Smooth muscle cell (in vitro differentiated cells): ENCODE data around the gene RND1. TPM values are rescaled to one million over a fixed set of nuclear protein-coding genes. Genes with fewer than 3 reads are reported as not detected.
A peak's percentile ranks its signal among the peaks of the same experiment; 100 is the strongest.

Experiments
- DNase-seq: peaks from one replicate; lab custom pipeline; 2025; ENCODE audit not compliant: unreplicated experiment; lab: John Stamatoyannopoulos, UW
- H2AFZ ChIP-seq: fragments of 200-600 bp; sonication (generic); 2 replicates; pipeline ENCODE4 v1.6.0; 2016; ENCODE audit warnings: antibody characterized with exemption, low read depth, mild to moderate bottlenecking
- H3F3A ChIP-seq: fragments of 200-600 bp; sonication (generic); 2 replicates; pipeline ENCODE4 v1.6.0; 2017; ENCODE audit warnings: antibody characterized with exemption, low read depth
- H3K27ac ChIP-seq: fragments of 200-600 bp; sonication (generic); 2 replicates; pipeline ENCODE4 v1.5.1; 2016; ENCODE audit warnings: low read depth, mild to moderate bottlenecking
- H3K27me3 ChIP-seq: fragments of 200-600 bp; sonication (generic); 2 replicates; pipeline ENCODE4 v1.6.1; 2016; ENCODE audit warnings: low read depth, mild to moderate bottlenecking
- H3K36me3 ChIP-seq: fragments of 200-600 bp; sonication (generic); 2 replicates; pipeline ENCODE4 v1.5.1; 2016; ENCODE audit warnings: low read depth
- H3K4me1 ChIP-seq: fragments of 200-600 bp; sonication (generic); 2 replicates; pipeline ENCODE4 v1.5.1; 2016; ENCODE audit warnings: low read depth
- H3K4me2 ChIP-seq: fragments of 200-600 bp; sonication (generic); 2 replicates; pipeline ENCODE4 v1.6.0; 2016; ENCODE audit warnings: mild to moderate bottlenecking
- H3K4me3 ChIP-seq: fragments of 200-600 bp; sonication (generic); 2 replicates; pipeline ENCODE4 v1.5.1; 2016; ENCODE audit warnings: mild to moderate bottlenecking
- H3K79me2 ChIP-seq: fragments of 200-600 bp; sonication (generic); 2 replicates; pipeline ENCODE4 v1.6.0; 2016; ENCODE audit warnings: low read depth, mild to moderate bottlenecking
- H3K9ac ChIP-seq: fragments of 200-600 bp; sonication (generic); 2 replicates; pipeline ENCODE4 v1.6.0; 2016; ENCODE audit warnings: low read depth
- H3K9me3 ChIP-seq: fragments of 200-600 bp; sonication (generic); replicated peaks from 2 replicates; pipeline ENCODE4 v1.5.1; 2016; ENCODE audit warnings: low read depth
- H4K20me1 ChIP-seq: fragments of 200-600 bp; sonication (generic); 2 replicates; pipeline ENCODE4 v1.6.0; 2016; ENCODE audit warnings: low read depth
- WGBS: methylation state at CpG from one replicate; pipeline ENCODE4 v1.1.7; 2016; ENCODE audit warnings: low lambda C conversion rate; 5-methylcytosine and 5-hydroxymethylcytosine counted together
- polyA plus RNA-seq: library from polyadenylated mRNA; unstranded; fragments of >200 nt; fragmentation: Nextera tagmentation; extraction: Ambion mirVana; gene quantifications from 2 replicates; pipeline ENCODE4 v1.2.1, GENCODE V29; 2016
- total RNA-seq: library from RNA; depleted of rRNA; stranded (reverse); fragments of >200 nt; gene quantifications from 2 replicates; pipeline ENCODE4 v1.2.3, GENCODE V29; 2014
- TF ChIP-seq, protein P1 (sequence below): fragments of 200-600 bp; sonication (generic); IDR thresholded peaks from 2 replicates; pipeline ENCODE4 v1.5.1; 2017; ENCODE audit warnings: borderline replicate concordance, mild to moderate bottlenecking, antibody characterized with exemption; ENCODE audit not compliant: insufficient read depth, poor library complexity, severe bottlenecking

RND1 gene
- total and polyA plus RNA-seq, 2 experiments from 2014 or later = 0.13 to 0.50 TPM

DNA sequence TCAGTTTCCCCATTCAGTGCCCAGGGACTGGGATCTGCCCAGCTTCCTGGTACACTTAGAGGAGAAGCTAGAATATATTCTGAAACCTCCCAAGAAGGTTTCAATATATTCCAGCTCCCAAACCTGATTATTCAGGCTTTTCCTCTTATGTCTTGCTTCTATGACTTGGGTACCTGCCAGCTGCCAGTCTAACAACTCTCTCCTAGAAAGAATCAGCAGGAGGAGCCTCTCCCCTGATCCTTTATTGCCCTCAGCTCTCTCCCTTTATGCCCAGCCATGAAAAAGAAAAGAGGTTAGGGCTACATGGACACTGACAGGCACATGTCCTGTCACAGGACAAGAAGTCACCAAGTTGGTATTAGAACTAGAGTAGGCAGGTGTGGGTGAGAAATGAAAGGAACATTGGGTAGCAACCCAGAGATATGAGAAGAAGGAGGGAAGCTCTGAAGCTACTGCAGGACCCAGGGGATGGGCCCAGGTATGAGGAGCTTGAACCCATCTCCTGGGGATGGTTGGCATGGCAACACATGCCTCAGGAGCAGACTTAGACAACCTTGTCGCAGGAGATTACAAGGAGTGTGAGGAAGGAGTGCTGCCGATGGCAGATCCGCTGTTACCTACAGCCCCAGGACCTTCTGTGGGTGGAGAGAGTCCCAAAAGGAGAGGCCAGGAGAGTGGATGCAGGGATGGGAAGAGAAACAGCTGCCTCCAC is 49.4 kb downstream of the RND1 start:
- DNase-seq = no peak
- 83% methylated on average over 3 of the region's 3 CpGs for WGBS
- no peak overlapping the region for H2AFZ ChIP-seq
- no peak overlapping the region for H3K27ac ChIP-seq
- H3K4me2 ChIP-seq = peak overlapping the region; percentile 97
- H3K4me1 ChIP-seq = peaks cover 36% of the 10 kb centered on the region
- TF ChIP-seq, protein P1, sequence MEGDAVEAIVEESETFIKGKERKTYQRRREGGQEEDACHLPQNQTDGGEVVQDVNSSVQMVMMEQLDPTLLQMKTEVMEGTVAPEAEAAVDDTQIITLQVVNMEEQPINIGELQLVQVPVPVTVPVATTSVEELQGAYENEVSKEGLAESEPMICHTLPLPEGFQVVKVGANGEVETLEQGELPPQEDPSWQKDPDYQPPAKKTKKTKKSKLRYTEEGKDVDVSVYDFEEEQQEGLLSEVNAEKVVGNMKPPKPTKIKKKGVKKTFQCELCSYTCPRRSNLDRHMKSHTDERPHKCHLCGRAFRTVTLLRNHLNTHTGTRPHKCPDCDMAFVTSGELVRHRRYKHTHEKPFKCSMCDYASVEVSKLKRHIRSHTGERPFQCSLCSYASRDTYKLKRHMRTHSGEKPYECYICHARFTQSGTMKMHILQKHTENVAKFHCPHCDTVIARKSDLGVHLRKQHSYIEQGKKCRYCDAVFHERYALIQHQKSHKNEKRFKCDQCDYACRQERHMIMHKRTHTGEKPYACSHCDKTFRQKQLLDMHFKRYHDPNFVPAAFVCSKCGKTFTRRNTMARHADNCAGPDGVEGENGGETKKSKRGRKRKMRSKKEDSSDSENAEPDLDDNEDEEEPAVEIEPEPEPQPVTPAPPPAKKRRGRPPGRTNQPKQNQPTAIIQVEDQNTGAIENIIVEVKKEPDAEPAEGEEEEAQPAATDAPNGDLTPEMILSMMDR = no peak
- peak overlapping the region; percentile 89 for H3K4me3 ChIP-seq
- no peaks in the 10 kb centered on the region for H3K9me3 ChIP-seq
- no peaks in the 10 kb centered on the region for H3K79me2 ChIP-seq
- H4K20me1 ChIP-seq = no peaks in the 10 kb centered on the region
- H3F3A ChIP-seq = peaks cover 10% of the 10 kb centered on the region
- no peaks in the 10 kb centered on the region for H3K36me3 ChIP-seq
- H3K27me3 ChIP-seq = no peaks in the 10 kb centered on the region
- H3K9ac ChIP-seq = no peak overlapping the region

DNA sequence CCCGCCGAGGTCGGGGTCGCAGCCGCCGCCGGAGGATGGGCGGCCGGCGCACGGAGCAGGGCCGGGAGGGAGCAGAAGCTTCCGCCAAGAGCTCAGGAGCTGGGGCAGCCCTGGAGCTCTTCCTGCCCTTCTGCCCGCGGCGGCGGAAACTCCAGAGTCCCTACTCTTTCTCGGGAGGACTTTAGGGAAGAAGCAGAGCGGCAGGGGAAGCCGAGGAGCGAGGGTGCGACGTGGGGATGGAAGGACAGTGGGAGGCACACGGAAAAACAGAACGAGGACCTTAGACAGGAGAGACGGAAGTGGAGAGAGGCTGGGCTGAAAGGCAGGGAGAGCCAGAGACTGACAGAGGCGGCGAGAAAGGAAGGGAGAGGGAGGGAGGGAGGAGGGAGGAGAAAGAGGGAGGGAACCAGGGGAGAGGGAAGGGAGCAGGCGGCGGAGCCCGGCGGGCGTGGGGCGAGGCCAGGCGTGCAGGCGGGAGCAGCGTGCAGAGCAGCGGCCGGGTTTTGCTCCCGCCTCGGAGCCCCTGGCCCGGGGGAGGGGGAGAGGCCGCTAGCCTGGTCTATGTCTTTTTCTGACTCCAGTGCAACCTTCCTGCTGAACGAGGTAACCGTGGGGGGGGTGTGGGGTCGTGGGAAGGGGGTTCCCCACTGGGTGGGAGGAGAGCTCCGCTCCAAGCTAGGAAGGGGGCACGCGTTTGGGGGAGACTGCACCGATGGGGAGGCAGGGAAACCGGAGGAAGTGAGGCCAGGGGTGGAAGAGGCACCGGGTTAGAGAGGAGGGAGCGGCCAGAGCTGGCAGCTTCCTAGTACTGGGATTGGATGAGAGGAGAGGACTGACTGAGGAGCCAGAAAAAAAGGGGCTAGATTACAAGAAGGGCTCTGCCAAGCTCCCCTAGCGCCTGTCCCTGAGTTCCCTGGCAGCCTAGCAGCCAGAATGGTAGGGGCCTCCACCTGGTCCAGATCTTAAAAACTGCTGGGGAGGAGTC is 50.3 kb downstream of the RND1 start:
- peak overlapping the region; percentile 93 for H2AFZ ChIP-seq
- peak overlapping the region; percentile 48 for H3K27ac ChIP-seq
- H3F3A ChIP-seq = peaks cover 10% of the 10 kb centered on the region
- no peaks in the 10 kb centered on the region for H3K36me3 ChIP-seq
- peak overlapping the region; percentile 89 for H3K4me3 ChIP-seq
- peak overlapping the region; percentile 29 for H3K9ac ChIP-seq
- TF ChIP-seq, protein P1 = no peak
- H3K27me3 ChIP-seq = no peaks in the 10 kb centered on the region
- H3K9me3 ChIP-seq = no peaks in the 10 kb centered on the region
- 2% methylated on average over 44 of the region's 54 CpGs for WGBS
- peak; percentile 69 for DNase-seq
- H3K4me1 ChIP-seq = peaks cover 36% of the 10 kb centered on the region
- no peaks in the 10 kb centered on the region for H3K79me2 ChIP-seq
- H3K4me2 ChIP-seq = peak overlapping the region; percentile 97
- no peaks in the 10 kb centered on the region for H4K20me1 ChIP-seq

DNA sequence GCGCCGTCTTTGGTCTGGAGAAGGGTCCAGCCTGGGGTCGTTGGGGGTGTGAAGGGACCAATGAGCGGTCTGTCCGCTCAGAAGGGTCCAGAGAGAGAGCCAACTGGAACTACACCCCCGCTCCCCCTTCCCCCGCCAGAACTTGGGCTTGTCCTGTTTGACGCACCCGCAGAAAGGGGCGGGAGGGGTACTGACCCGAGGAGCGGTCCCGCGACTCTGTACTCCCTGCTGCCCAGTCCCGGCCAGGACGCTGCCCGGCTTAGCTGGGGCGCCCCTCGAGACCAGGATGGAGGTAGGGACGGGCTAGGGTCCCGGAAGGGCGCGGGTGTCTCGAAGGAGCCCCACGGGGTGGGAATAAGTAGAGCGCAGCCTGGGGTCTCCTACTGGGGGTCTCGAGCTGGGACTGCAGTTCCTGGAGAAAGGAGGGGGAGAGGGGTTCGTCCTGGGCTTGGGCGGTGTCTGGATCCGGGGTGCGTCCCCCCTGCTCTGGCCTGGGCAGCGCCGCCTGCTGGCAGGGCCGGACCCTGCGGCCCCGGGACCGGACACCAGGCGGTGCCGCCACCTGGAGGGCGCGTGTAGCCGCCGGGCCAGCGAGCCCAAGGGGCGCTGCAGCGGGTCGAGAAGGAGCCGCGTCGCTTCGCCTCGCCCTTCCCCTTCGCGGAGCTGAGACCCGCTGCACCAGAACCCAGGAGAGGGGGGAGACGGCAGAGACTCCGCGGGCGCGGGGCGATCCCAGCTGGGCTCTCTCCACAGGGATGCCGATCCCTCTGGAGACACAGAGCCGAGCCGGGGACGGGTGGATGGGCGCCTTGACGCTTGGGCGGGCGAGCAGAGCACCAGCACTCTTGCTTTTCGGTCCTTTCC is 51.2 kb downstream of the RND1 start:
- Histone ChIP-seq H3K9me3 (no peaks in the 10 kb centered on the region), H2AFZ (peak overlapping the region; percentile 93), H4K20me1 (no peaks in the 10 kb centered on the region), H3K36me3 (no peaks in the 10 kb centered on the region), H3K4me2 (peak overlapping the region; percentile 97), H3K9ac (peak overlapping the region; percentile 67), H3K27me3 (no peaks in the 10 kb centered on the region), H3K27ac (peak overlapping the region; percentile 48), H3K4me3 (peak overlapping the region; percentile 89), H3F3A (peaks cover 10% of the 10 kb centered on the region), H3K79me2 (no peaks in the 10 kb centered on the region), H3K4me1 (peaks cover 31% of the 10 kb centered on the region)
- DNase-seq = peak; percentile 69
- under 1% methylated on average over 60 of the region's 70 CpGs for WGBS
- TF ChIP-seq, protein P1 = peak; percentile 97
